Fibroblast of lung (primary cell): Measurements from ENCODE around the gene ADCY3. TPM values are rescaled to one million over a fixed set of nuclear protein-coding genes. Genes with fewer than 3 reads are reported as not detected.

ENCODE experiments used
- DNase-seq, 2 donors: peaks; one replicate each; pipeline versions ENCODE4 v3.0.0 to v3.0.0-alpha.2; 2010; ENCODE audit warnings: low read depth in 2 of 2
- H2AFZ ChIP-seq: 2 replicates; pipeline ENCODE4 v1.5.1; 2012; ENCODE audit warnings: low read length, control low read depth, inconsistent platforms
- H3K27ac ChIP-seq: 2 replicates; pipeline ENCODE4 v1.5.1; 2011; ENCODE audit warnings: low read length, control low read depth; ENCODE audit not compliant: insufficient read depth
- H3K27me3 ChIP-seq: 2 replicates; pipeline ENCODE4 v1.5.1; 2011; ENCODE audit warnings: mild to moderate bottlenecking, low read length; ENCODE audit not compliant: control insufficient read depth, insufficient read depth
- H3K36me3 ChIP-seq: 2 replicates; pipeline ENCODE4 v1.5.1; 2011; ENCODE audit warnings: low read length; ENCODE audit not compliant: control insufficient read depth, insufficient read depth
- H3K4me1 ChIP-seq: 2 replicates; pipeline ENCODE4 v1.5.1; 2011; ENCODE audit warnings: low read length; ENCODE audit not compliant: control insufficient read depth, insufficient read depth; ENCODE audit errors: extremely low read depth
- H3K4me2 ChIP-seq: 2 replicates; pipeline ENCODE4 v1.5.1; 2011; ENCODE audit warnings: low read length, control low read depth; ENCODE audit not compliant: insufficient read depth; ENCODE audit errors: extremely low read depth
- H3K4me3 ChIP-seq, 4 experiments: fragments of 200-600 bp in 1 of 4; sonication (generic) in 1 of 4; replicated peaks in 1 of 4; 2 replicates each; pipeline ENCODE4 v1.5.1; 2011 to 2016; ENCODE audit warnings: low read length in 4 of 4, low read depth in 3 of 4, mild to moderate bottlenecking in 3 of 4, control low read depth in 2 of 4, inconsistent platforms in 1 of 4, mixed read lengths in 1 of 4; ENCODE audit not compliant: insufficient read depth in 1 of 4; ENCODE audit errors: control extremely low read depth in 1 of 4
- H3K79me2 ChIP-seq: 2 replicates; pipeline ENCODE4 v1.5.1; 2012; ENCODE audit warnings: mild to moderate bottlenecking, low read length, inconsistent platforms; ENCODE audit not compliant: control insufficient read depth, insufficient read depth
- H3K9ac ChIP-seq: 2 replicates; pipeline ENCODE4 v1.5.1; 2011; ENCODE audit warnings: mild to moderate bottlenecking, low read length, control low read depth; ENCODE audit not compliant: insufficient read depth
- H3K9me3 ChIP-seq: 2 replicates; pipeline ENCODE4 v1.5.1; 2012; ENCODE audit warnings: low read depth, low read length; ENCODE audit not compliant: control insufficient read depth, insufficient read depth
- H4K20me1 ChIP-seq: 2 replicates; pipeline ENCODE4 v1.5.1; 2011; ENCODE audit warnings: low read length; ENCODE audit not compliant: control insufficient read depth, insufficient read depth; ENCODE audit errors: extremely low read depth
- EZH2 ChIP-seq: IDR thresholded peaks from 2 replicates; pipeline ENCODE4 v1.5.1; 2012; ENCODE audit warnings: low read length, control low read depth, mild to moderate bottlenecking; ENCODE audit errors: missing control alignments
- polyA plus RNA-seq, 2 donors: library from polyadenylated mRNA; depleted of rRNA in 1 of 2; stranded (reverse) in 1 of 2; unstranded in 1 of 2; fragments of >200 nt; gene quantifications; 2 replicates each; pipeline ENCODE4 v1.2.1, GENCODE V29; 2011 to 2012; ENCODE audit warnings: missing spikeins in 1 of 2
- total RNA-seq: library from RNA; depleted of rRNA; stranded (reverse); fragments of >200 nt; gene quantifications from 2 replicates; pipeline ENCODE4 v1.2.1, GENCODE V29; 2014
- TF ChIP-seq, protein P1 (sequence below), 2 donors: IDR thresholded peaks in 1 of 2; conservative IDR thresholded peaks in 1 of 2; 1 replicate in 1 of 2; 2 replicates in 1 of 2; pipeline ENCODE4 v1.5.1; 2011 to 2012; ENCODE audit warnings: low read length in 2 of 2, control low read depth in 1 of 2, inconsistent platforms in 1 of 2, low read depth in 1 of 2, mild to moderate bottlenecking in 1 of 2

The ADCY3 gene
- total and polyA plus RNA-seq, 2 donors (not counting 1 experiment from before 2014, with no cell fraction given), result 33.0 to 90.2 TPM

DNA sequence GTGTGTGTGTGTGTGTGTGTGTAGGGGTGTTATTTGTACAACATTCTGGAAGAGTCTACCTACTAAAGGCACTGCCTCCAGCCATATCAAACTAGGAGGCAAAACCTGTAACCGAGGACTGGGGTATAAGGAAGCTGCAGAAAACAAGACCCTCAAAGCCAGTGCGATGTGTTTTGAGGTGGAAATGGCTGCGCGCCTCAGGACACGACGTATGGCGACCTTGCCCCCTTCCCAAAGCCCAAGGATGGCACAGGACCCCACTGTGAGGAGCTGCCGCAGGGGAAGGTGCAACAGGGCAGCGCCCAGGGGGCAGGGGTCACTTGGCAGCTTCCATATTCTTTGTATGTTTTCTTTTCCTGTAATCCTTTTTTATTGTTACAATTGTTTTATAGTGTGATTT is 67.0 kb downstream of the ADCY3 start:
- H3K9ac ChIP-seq, result no peak overlapping the region
- peaks cover 21% of the 10 kb centered on the region for H3K4me1 ChIP-seq
- no peaks in the 10 kb centered on the region for H3K79me2 ChIP-seq
- H2AFZ ChIP-seq, result no peak overlapping the region
- H3K9me3 ChIP-seq, result no peaks in the 10 kb centered on the region
- DNase-seq, result no peak
- no peaks in the 10 kb centered on the region for H3K36me3 ChIP-seq
- TF ChIP-seq, protein P1, sequence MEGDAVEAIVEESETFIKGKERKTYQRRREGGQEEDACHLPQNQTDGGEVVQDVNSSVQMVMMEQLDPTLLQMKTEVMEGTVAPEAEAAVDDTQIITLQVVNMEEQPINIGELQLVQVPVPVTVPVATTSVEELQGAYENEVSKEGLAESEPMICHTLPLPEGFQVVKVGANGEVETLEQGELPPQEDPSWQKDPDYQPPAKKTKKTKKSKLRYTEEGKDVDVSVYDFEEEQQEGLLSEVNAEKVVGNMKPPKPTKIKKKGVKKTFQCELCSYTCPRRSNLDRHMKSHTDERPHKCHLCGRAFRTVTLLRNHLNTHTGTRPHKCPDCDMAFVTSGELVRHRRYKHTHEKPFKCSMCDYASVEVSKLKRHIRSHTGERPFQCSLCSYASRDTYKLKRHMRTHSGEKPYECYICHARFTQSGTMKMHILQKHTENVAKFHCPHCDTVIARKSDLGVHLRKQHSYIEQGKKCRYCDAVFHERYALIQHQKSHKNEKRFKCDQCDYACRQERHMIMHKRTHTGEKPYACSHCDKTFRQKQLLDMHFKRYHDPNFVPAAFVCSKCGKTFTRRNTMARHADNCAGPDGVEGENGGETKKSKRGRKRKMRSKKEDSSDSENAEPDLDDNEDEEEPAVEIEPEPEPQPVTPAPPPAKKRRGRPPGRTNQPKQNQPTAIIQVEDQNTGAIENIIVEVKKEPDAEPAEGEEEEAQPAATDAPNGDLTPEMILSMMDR (conservative IDR thresholded peaks at IDR 0.05 in 1 of 2, IDR thresholded peaks at IDR 0.05 in 1 of 2; ENCODE audit: low read depth in 1 of 2, low read length in 2 of 2), result no peak
- TF ChIP-seq EZH2, result no peak
- no peak overlapping the region for H3K4me2 ChIP-seq
- H3K27me3 ChIP-seq, result no peaks in the 10 kb centered on the region
- H4K20me1 ChIP-seq, result no peaks in the 10 kb centered on the region
- no peak overlapping the region for H3K4me3 ChIP-seq
- H3K27ac ChIP-seq, result no peak overlapping the region

DNA sequence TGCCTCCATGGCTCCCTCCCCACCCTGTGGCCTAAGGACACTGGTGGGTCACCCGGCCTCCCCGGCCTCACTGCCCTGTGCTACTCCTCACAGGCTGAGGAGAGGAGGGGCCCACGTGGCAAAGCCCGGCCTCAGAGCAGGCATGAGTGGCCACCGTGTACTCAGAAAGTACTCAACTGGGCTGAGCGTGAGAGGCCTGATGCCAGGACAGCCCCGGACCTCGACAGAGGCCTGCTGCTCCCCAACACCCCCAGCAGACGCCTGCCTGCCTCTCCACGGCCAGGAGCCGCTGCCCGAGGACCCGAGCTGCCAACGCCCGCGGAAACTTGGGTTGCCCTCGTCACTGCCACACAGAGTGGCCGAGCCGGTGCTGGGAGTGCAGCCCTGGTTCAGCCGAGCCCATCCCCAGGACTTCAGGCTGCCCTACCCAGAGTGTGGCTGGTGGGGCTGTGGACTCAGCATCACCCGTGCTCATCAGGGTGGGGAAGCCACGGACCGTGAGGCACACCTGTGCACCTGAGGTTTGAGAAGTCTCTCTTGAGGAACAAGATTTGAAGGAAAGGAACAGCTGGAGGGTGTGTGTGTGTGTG is 67.5 kb downstream of the ADCY3 start:
- no peak overlapping the region for H3K27ac ChIP-seq
- no peak overlapping the region for H3K9ac ChIP-seq
- H3K27me3 ChIP-seq, result no peaks in the 10 kb centered on the region
- H3K4me3 ChIP-seq, result no peak overlapping the region
- no peaks in the 10 kb centered on the region for H3K36me3 ChIP-seq
- no peak for DNase-seq
- no peak overlapping the region for H2AFZ ChIP-seq
- H3K4me1 ChIP-seq, result peaks cover 20% of the 10 kb centered on the region
- H3K9me3 ChIP-seq, result no peaks in the 10 kb centered on the region
- H3K4me2 ChIP-seq, result no peak overlapping the region
- TF ChIP-seq, protein P1 (conservative IDR thresholded peaks at IDR 0.05 in 1 of 2, IDR thresholded peaks at IDR 0.05 in 1 of 2; ENCODE audit: low read depth in 1 of 2, low read length in 2 of 2), result no peak
- no peak for TF ChIP-seq EZH2
- no peaks in the 10 kb centered on the region for H4K20me1 ChIP-seq
- H3K79me2 ChIP-seq, result no peaks in the 10 kb centered on the region

DNA sequence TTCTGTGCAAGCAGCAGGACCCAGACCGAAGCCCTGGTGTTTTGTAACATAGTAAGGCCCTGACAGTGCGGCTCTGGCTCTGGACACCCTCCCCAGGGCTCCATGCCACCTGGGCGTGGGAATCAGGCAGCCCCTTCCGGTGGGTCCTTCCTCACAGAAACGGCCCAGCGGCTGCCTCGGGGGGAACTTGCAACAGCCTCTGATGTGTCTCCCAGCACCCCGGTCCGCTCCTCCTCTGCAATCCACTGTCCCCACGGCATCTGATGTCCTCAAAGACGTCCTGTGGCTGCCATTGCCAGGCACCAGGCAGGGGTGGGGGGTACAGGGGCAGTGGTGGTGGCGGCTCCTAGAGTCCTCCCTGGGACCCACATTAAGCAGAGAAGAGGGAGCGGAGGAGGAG is 68.0 kb downstream of the ADCY3 start:
- Histone ChIP-seq H3K27me3 (no peaks in the 10 kb centered on the region), H3K9ac (no peak overlapping the region), H3K4me2 (no peak overlapping the region), H3K4me3 (no peak overlapping the region), H3K79me2 (no peaks in the 10 kb centered on the region), H3K9me3 (no peaks in the 10 kb centered on the region), H2AFZ (no peak overlapping the region), H3K36me3 (no peaks in the 10 kb centered on the region), H3K27ac (no peak overlapping the region), H3K4me1 (peaks cover 19% of the 10 kb centered on the region), H4K20me1 (no peaks in the 10 kb centered on the region)
- no peak for DNase-seq
- TF ChIP-seq, protein P1 (conservative IDR thresholded peaks at IDR 0.05 in 1 of 2, IDR thresholded peaks at IDR 0.05 in 1 of 2; ENCODE audit: low read depth in 1 of 2, low read length in 2 of 2), result no peak
- TF ChIP-seq EZH2, result no peak
